Measurements from ENCODE around the gene TRIO.

The TRIO gene

DNA sequence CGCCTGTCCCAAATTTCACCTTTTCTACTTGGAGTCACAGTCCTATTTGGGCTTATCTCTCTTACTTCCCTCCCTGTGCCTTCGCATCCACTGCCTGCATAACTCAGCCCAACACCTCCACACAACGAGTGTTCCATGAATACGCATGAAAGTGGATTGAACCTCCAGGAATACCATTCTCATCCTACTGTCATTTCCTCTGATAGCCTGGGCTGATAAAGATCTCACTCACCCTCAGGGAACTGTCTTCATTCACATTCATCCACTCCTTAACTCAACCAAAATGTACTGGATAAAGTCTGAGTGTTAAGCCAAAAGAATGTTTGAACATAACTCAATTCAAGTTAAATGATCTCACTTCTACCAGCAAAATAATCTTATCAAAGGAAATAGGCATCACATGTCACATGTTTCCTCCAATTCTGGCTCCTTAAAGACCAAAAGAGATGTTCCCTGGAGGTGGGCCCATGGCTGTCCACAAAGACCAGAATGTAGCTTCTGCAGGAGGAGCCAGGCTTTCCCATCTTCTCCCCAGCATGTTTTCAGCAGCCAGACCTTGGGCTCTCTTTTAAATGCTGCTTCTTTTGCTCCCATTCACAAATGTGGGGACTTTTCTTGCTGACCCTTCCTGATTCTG lies 28.4 kb upstream of the TRIO start:
- Histone ChIP-seq H3K27ac (ENCODE audit: extremely low read depth, low read depth, low read length) (no peak overlapping the region), H3K4me1 (ENCODE audit: control insufficient read depth, insufficient read depth, low read length) (no peaks in the 10 kb centered on the region; the same call in 1 of the 2 replicates), H3K9me3 (ENCODE audit: control insufficient read depth, insufficient read depth, low read depth, low read length) (no peaks in the 10 kb centered on the region), H3K4me3 (ENCODE audit: low read depth, low read length) (no peak overlapping the region), H3K36me3 (ENCODE audit: control insufficient read depth in 2 of 2, insufficient read depth in 1 of 2, low read length in 2 of 2) (no peaks in the 10 kb centered on the region)
- ChIA-PET POLR2A (interaction anchor here (1.0 kb wide), 1 partner anchor 145 kb away, joined by 3 read pairs; no protein-coding TSS in a partner anchor), CTCF (interaction anchor here (1.5 kb wide), 1 partner anchor 18 kb away, joined by 4 read pairs; no protein-coding TSS in a partner anchor)
- TF ChIP-seq, protein P1, sequence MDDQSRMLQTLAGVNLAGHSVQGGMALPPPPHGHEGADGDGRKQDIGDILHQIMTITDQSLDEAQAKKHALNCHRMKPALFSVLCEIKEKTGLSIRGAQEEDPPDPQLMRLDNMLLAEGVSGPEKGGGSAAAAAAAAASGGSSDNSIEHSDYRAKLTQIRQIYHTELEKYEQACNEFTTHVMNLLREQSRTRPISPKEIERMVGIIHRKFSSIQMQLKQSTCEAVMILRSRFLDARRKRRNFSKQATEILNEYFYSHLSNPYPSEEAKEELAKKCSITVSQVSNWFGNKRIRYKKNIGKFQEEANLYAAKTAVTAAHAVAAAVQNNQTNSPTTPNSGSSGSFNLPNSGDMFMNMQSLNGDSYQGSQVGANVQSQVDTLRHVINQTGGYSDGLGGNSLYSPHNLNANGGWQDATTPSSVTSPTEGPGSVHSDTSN (CRISPR knock-in tag; IDR thresholded peaks at IDR 0.05): no peak
- TF ChIP-seq ZNF792 (tag by site-specific recombination; IDR thresholded peaks at IDR 0.05) (no peak), ZNF692 (tag by site-specific recombination; IDR thresholded peaks at IDR 0.05) (peak; percentile 50; the same call in 1 of the 2 replicates), ZFP3 (tag by site-specific recombination; IDR thresholded peaks at IDR 0.05; ENCODE audit: low read depth) (no peak), ZNF404 (tag by site-specific recombination; IDR thresholded peaks at IDR 0.05) (no peak), ZBTB48 (tag by site-specific recombination; IDR thresholded peaks at IDR 0.05) (no peak), ZNF266 (tag by site-specific recombination; IDR thresholded peaks at IDR 0.05; ENCODE audit: low read depth) (no peak)

GRCh38 chr5:14115323-14115895 lies 27.7 kb upstream of the TRIO start:
- Histone ChIP-seq H3K4me1 (ENCODE audit: control insufficient read depth, insufficient read depth, low read length) (no peaks in the 10 kb centered on the region), H3K36me3 (ENCODE audit: control insufficient read depth in 2 of 2, insufficient read depth in 1 of 2, low read length in 2 of 2) (no peaks in the 10 kb centered on the region), H3K27ac (ENCODE audit: extremely low read depth, low read depth, low read length) (no peak overlapping the region), H3K9me3 (ENCODE audit: control insufficient read depth, insufficient read depth, low read depth, low read length) (no peaks in the 10 kb centered on the region), H3K4me3 (ENCODE audit: low read depth, low read length) (no peak overlapping the region)
- ChIA-PET CTCF (no interaction called here), POLR2A (interaction anchor here (0.7 kb wide), 1 partner anchor 81 kb away, joined by 6 read pairs; no protein-coding TSS in a partner anchor)
- TF ChIP-seq ZSCAN5A (tag by site-specific recombination; IDR thresholded peaks at IDR 0.05) (no peak), ZNF621 (tag by site-specific recombination; IDR thresholded peaks at IDR 0.05) (no peak), ZSCAN16 (tag by site-specific recombination; IDR thresholded peaks at IDR 0.05) (no peak), ZNF626 (tag by site-specific recombination; IDR thresholded peaks at IDR 0.05) (no peak), ZNF324 (tag by site-specific recombination; IDR thresholded peaks at IDR 0.05) (no peak), ZNF549 (tag by site-specific recombination; IDR thresholded peaks at IDR 0.05) (no peak)
- TF ChIP-seq, protein P1 (CRISPR knock-in tag; IDR thresholded peaks at IDR 0.05): no peak

GRCh38 chr5:14118551-14119320 lies 24.4 kb upstream of the TRIO start:
- Histone ChIP-seq H3K9me3 (ENCODE audit: control insufficient read depth, insufficient read depth, low read depth, low read length) (no peaks in the 10 kb centered on the region), H3K36me3 (ENCODE audit: control insufficient read depth in 2 of 2, insufficient read depth in 1 of 2, low read length in 2 of 2) (no peaks in the 10 kb centered on the region), H3K4me3 (ENCODE audit: low read depth, low read length) (no peak overlapping the region), H3K4me1 (ENCODE audit: control insufficient read depth, insufficient read depth, low read length) (no peaks in the 10 kb centered on the region), H3K27ac (ENCODE audit: extremely low read depth, low read depth, low read length) (no peak overlapping the region)
- ChIA-PET CTCF (interaction anchor here (0.6 to 4.9 kb wide), 4 partner anchors 9 to 1167 kb away, joined by 3 to 24 read pairs (median 4); no protein-coding TSS in a partner anchor), POLR2A (no interaction called here)
- TF ChIP-seq ZNF621 (tag by site-specific recombination; IDR thresholded peaks at IDR 0.05) (no peak), ZFHX2 (tag by site-specific recombination; conservative IDR thresholded peaks at IDR 0.05) (no peak), ZNF544 (tag by site-specific recombination; IDR thresholded peaks at IDR 0.05) (no peak), ZBTB20 (tag by site-specific recombination; IDR thresholded peaks at IDR 0.05) (peak; percentile 76), ZNF140 (tag by site-specific recombination; IDR thresholded peaks at IDR 0.05) (no peak), ZNF24 (tag by site-specific recombination; IDR thresholded peaks at IDR 0.05) (no peak), ZNF580 (tag by site-specific recombination; IDR thresholded peaks at IDR 0.05) (no peak)
